Colon (tissue), 2 donors: ENCODE measurements around the gene AIFM1.

ENCODE experiments used
- FAIRE-seq: peaks from 2 replicates; lab custom pipeline; 2012; peaks lifted over from hg19 to GRCh38; lab: Jason Lieb, UNC
- donor health status: control.
- donor health status: control.

AIFM1 gene

GRCh38 chrX:130091980-130092522, 73.6 kb downstream of the AIFM1 start:
- no peak for FAIRE-seq

- no peak for FAIRE-seq
Measured at GRCh38 chrX:130090364-130090763, 75.3 kb downstream of the AIFM1 start.

GRCh38 chrX:130086447-130087206, 79.0 kb downstream of the AIFM1 start:
- FAIRE-seq, result no peak

- FAIRE-seq, result no peak
Measured at GRCh38 chrX:130085551-130086446, 79.8 kb downstream of the AIFM1 start.

GRCh38 chrX:130084631-130085237, 80.9 kb downstream of the AIFM1 start:
- FAIRE-seq, result no peak

GRCh38 chrX:130083656-130084382, 81.8 kb downstream of the AIFM1 start:
- no peak for FAIRE-seq

- FAIRE-seq, result no peak
Measured at GRCh38 chrX:130083107-130083490, 82.5 kb downstream of the AIFM1 start.

GRCh38 chrX:130082244-130083106, 83.2 kb downstream of the AIFM1 start:
- no peak for FAIRE-seq

GRCh38 chrX:130081421-130082045, 84.1 kb downstream of the AIFM1 start:
- no peak for FAIRE-seq

GRCh38 chrX:130080791-130081367, 84.8 kb downstream of the AIFM1 start:
- no peak for FAIRE-seq

- FAIRE-seq, result no peak
Measured at GRCh38 chrX:130079824-130080406, 85.7 kb downstream of the AIFM1 start.
